Pancreas (tissue), 10 donors: ENCODE results near the gene CPN1. TPM values are rescaled to one million over a fixed set of nuclear protein-coding genes. Genes with fewer than 3 reads are reported as not detected.
A peak's percentile ranks its signal among the peaks of the same experiment; 100 is the strongest.

Source experiments
- ATAC-seq, 4 donors: fragments of 200-7000 bp; cut with Tn5 transposase; one replicate each; pipeline versions ENCODE4 v1.8.0 to v1.9.1; 2020; ENCODE audit warnings: mild to moderate bottlenecking in 4 of 4, moderate library complexity in 4 of 4
- DNase-seq, 6 donors: peaks; one replicate each; pipeline ENCODE4 v3.0.0-alpha.2; 2020
- FAIRE-seq: peaks from 2 replicates; lab custom pipeline; 2012; peaks lifted over from hg19 to GRCh38; lab: Jason Lieb, UNC
- H3K27ac ChIP-seq, 4 donors: fragments of 200-600 bp; sonication (generic); 1 replicate in 3 of 4; 2 replicates in 1 of 4; pipeline versions ENCODE4 v1.5.0 to v1.8.0; 2020
- H3K27me3 ChIP-seq, 4 donors: fragments of 200-600 bp; one replicate each; pipeline ENCODE4 v1.8.0; 2021
- H3K36me3 ChIP-seq, 3 donors: fragments of 200-600 bp; sonication (generic) in 1 of 3; one replicate each; pipeline versions ENCODE4 v1.5.0 to v1.8.0; 2020 to 2021
- H3K4me1 ChIP-seq, 3 donors: fragments of 200-600 bp; one replicate each; pipeline ENCODE4 v1.8.0; 2021
- H3K4me3 ChIP-seq, 4 donors: fragments of 200-600 bp; sonication (generic) in 2 of 4; one replicate each; pipeline versions ENCODE4 v1.5.0 to v1.8.0; 2020 to 2021
- H3K9me3 ChIP-seq, 4 donors: fragments of 200-600 bp; one replicate each; pipeline ENCODE4 v1.8.0; 2021
- CTCF ChIP-seq, 4 donors: fragments of 200-600 bp; sonication (generic) in 3 of 4; IDR thresholded peaks; one replicate each; pipeline versions ENCODE4 v1.5.0 to v1.8.0; 2021; ENCODE audit warnings: antibody characterized with exemption in 4 of 4
- WGBS, 2 donors: extraction: QIAGEN DNeasy Blood & Tissue Kit; methylation state at CpG; one replicate each; pipeline ENCODE4 v1.1.7; 2013; 5-methylcytosine and 5-hydroxymethylcytosine counted together
- intact Hi-C, 3 donors: fragments of 100-400 bp; cut with DNase I; formaldehyde crosslinking; loops; one replicate each; pipeline versions ENCODE4 v1.11.1 to v1.14.2; 2022
- polyA plus RNA-seq, 2 donors: library from polyadenylated mRNA; stranded (reverse); fragments of 200-250 nt; gene quantifications; one replicate each; pipeline ENCODE4 v1.2.3, GENCODE V29; 2013
- total RNA-seq, 6 donors: library from RNA; stranded (reverse); fragmentation: NEBNext Ultra II Directional in 4 of 6; extraction: Animal tissue kit (Norgen Biotek cat#: 25700) in 4 of 6; gene quantifications; one replicate each; pipeline versions ENCODE4 v1.2.1 to v1.2.4, GENCODE V29; 2021 to 2023
- donor health status: healthy with polysubstance abuse.
- donor health status: DM: no; HTN: no; CAD: no; lungs with moderate emphysema.
- donor health status: DM: no; HTN: no; CAD: no.
- donor health status: control.
- donor health status: control.
- donor health status: Bipolar disorder and iron deficiency.
- donor health status: DM: yes; HTN: yes; CAD: no.
- donor health status: DM: no; HTN: no; CAD: no.
- donor health status: DM: no; HTN: no; CAD: no.
- donor health status: DM: yes; HTN: yes; CAD: no.

Gene CPN1
- total and polyA plus RNA-seq, 8 donors: 0.17 TPM; not detected in 7

- no peak for TF ChIP-seq CTCF (IDR thresholded peaks at IDR 0.05)
- Histone ChIP-seq H3K9me3 (no peaks in the 10 kb centered on the region), H3K36me3 (no peaks in the 10 kb centered on the region), H3K4me1 (no peaks in the 10 kb centered on the region), H3K27me3 (no peaks in the 10 kb centered on the region), H3K4me3 (no peak overlapping the region), H3K27ac (no peak overlapping the region)
- no peak for DNase-seq
- intact Hi-C loops: no loop called here
- 41 to 45% methylated on average over 6 of the region's 6 CpGs for WGBS, 2 donors
- no peak for FAIRE-seq
- no peak for ATAC-seq
Observed at GRCh38 chr10:100053686-100054460, 27.8 kb downstream of the CPN1 start.

GRCh38 chr10:100046021-100046486, 35.6 kb downstream of the CPN1 start:
- no peaks in the 10 kb centered on the region for H3K9me3 ChIP-seq
- intact Hi-C loops: loop anchor here in 2 of 3 donors (5.0 to 10.0 kb wide), 2 partner anchors 199 to 201 kb away; no protein-coding TSS in a partner anchor
- FAIRE-seq: peak; percentile 20
- H3K4me3 ChIP-seq: no peak overlapping the region
- ATAC-seq: peak; percentile 86 to 96 (median 92)
- peak; percentile 88 to 98 (median 96) for TF ChIP-seq CTCF (IDR thresholded peaks at IDR 0.05)
- no peaks in the 10 kb centered on the region for H3K27me3 ChIP-seq
- no peaks in the 10 kb centered on the region for H3K36me3 ChIP-seq
- DNase-seq: peak; percentile 61 to 98 (median 86)
- 16 to 17% methylated on average over 7 of the region's 7 CpGs for WGBS, 2 donors
- H3K27ac ChIP-seq: no peak overlapping the region
- H3K4me1 ChIP-seq: no peaks in the 10 kb centered on the region

- TF ChIP-seq CTCF (IDR thresholded peaks at IDR 0.05): no peak
- H3K27ac ChIP-seq: no peak overlapping the region
- no peaks in the 10 kb centered on the region for H3K4me1 ChIP-seq
- FAIRE-seq (no peak), ATAC-seq (no peak), DNase-seq (no peak)
- no peaks in the 10 kb centered on the region for H3K27me3 ChIP-seq
- no peak overlapping the region for H3K4me3 ChIP-seq
- no peaks in the 10 kb centered on the region for H3K36me3 ChIP-seq
- no peaks in the 10 kb centered on the region for H3K9me3 ChIP-seq
- intact Hi-C loops: loop anchor here in 2 of 3 donors (5.0 to 10.0 kb wide), 2 partner anchors 198 to 201 kb away; no protein-coding TSS in a partner anchor
- WGBS, 2 donors: 55 to 62% methylated on average over 2 of the region's 2 CpGs
Observed at GRCh38 chr10:100045592-100045991, 36.1 kb downstream of the CPN1 start.

GRCh38 chr10:100043796-100044195, 37.9 kb downstream of the CPN1 start:
- FAIRE-seq: no peak
- peak in 3 of 4 donors; percentile 17 to 36 (median 28) for ATAC-seq

More at GRCh38 chr10:100043796-100044195, 37.9 kb downstream of the CPN1 start:
- Histone ChIP-seq H3K36me3 (no peaks in the 10 kb centered on the region), H3K9me3 (no peaks in the 10 kb centered on the region), H3K27ac (peak overlapping the region in 1 of 4 donors; percentile 17), H3K4me1 (no peaks in the 10 kb centered on the region), H3K4me3 (no peak overlapping the region), H3K27me3 (no peaks in the 10 kb centered on the region)
- WGBS, 2 donors: 56 to 71% methylated on average over 3 of the region's 3 CpGs
- intact Hi-C loops: loop anchor here in 2 of 3 donors (2.0 to 10.0 kb wide), 2 partner anchors 197 to 199 kb away; no protein-coding TSS in a partner anchor
- no peak for TF ChIP-seq CTCF (IDR thresholded peaks at IDR 0.05)
- DNase-seq: no peak
